ENCODE data around the gene PLXDC2.

Gene PLXDC2

GRCh38 chr10:19775296-19775695 lies 40.9 kb upstream of the PLXDC2 start:
- no peak for DNase-seq
- H2AFZ ChIP-seq (ENCODE audit: low read depth, low read length): no peak overlapping the region
- no peak overlapping the region for H3K27ac ChIP-seq (ENCODE audit: low read length)
- H3K9me3 ChIP-seq (ENCODE audit: insufficient read depth, low read length, severe bottlenecking): no peaks in the 10 kb centered on the region
- H3K27me3 ChIP-seq (ENCODE audit: insufficient read depth, low read length, poor library complexity): no peaks in the 10 kb centered on the region
- no peaks in the 10 kb centered on the region for H3K79me2 ChIP-seq (ENCODE audit: insufficient read depth, low read length)
- no peak overlapping the region for H3K4me3 ChIP-seq (ENCODE audit: low read depth in 1 of 2, low read length in 2 of 2)
- no peaks in the 10 kb centered on the region for H3K4me1 ChIP-seq (ENCODE audit: insufficient read depth, low read length)
- H3K36me3 ChIP-seq (ENCODE audit: insufficient read depth, low read length): no peaks in the 10 kb centered on the region
- no peaks in the 10 kb centered on the region for H4K20me1 ChIP-seq (ENCODE audit: insufficient read depth, low read length)
- TF ChIP-seq EZH2 (IDR thresholded peaks at IDR 0.05; ENCODE audit: borderline replicate concordance, low read depth, low read length, severe bottlenecking) (no peak), CTCF (IDR thresholded peaks at IDR 0.05; ENCODE audit: borderline replicate concordance, extremely low read depth, low read length, poor library complexity, severe bottlenecking) (no peak)
- no peak overlapping the region for H3K4me2 ChIP-seq (ENCODE audit: insufficient read depth, low read length)
- ATAC-seq (ENCODE audit: insufficient read depth, low read depth): no peak
- H3K9ac ChIP-seq (ENCODE audit: low read depth, low read length): no peak overlapping the region

- Histone ChIP-seq H3K27me3 (ENCODE audit: insufficient read depth, low read length, poor library complexity) (no peaks in the 10 kb centered on the region), H3K4me1 (ENCODE audit: insufficient read depth, low read length) (no peaks in the 10 kb centered on the region), H4K20me1 (ENCODE audit: insufficient read depth, low read length) (no peaks in the 10 kb centered on the region), H3K4me2 (ENCODE audit: insufficient read depth, low read length) (no peak overlapping the region), H3K79me2 (ENCODE audit: insufficient read depth, low read length) (no peaks in the 10 kb centered on the region), H3K9ac (ENCODE audit: low read depth, low read length) (no peak overlapping the region), H3K4me3 (ENCODE audit: low read depth in 1 of 2, low read length in 2 of 2) (no peak overlapping the region), H3K27ac (ENCODE audit: low read length) (no peak overlapping the region), H2AFZ (ENCODE audit: low read depth, low read length) (no peak overlapping the region), H3K9me3 (ENCODE audit: insufficient read depth, low read length, severe bottlenecking) (no peaks in the 10 kb centered on the region), H3K36me3 (ENCODE audit: insufficient read depth, low read length) (no peaks in the 10 kb centered on the region)
- DNase-seq (no peak), ATAC-seq (ENCODE audit: insufficient read depth, low read depth) (no peak)
- TF ChIP-seq EZH2 (IDR thresholded peaks at IDR 0.05; ENCODE audit: borderline replicate concordance, low read depth, low read length, severe bottlenecking) (no peak), CTCF (IDR thresholded peaks at IDR 0.05; ENCODE audit: borderline replicate concordance, extremely low read depth, low read length, poor library complexity, severe bottlenecking) (no peak)
Measured at GRCh38 chr10:19777806-19778205, 38.4 kb upstream of the PLXDC2 start.

- Histone ChIP-seq H3K79me2 (ENCODE audit: insufficient read depth, low read length) (no peaks in the 10 kb centered on the region), H2AFZ (ENCODE audit: low read depth, low read length) (no peak overlapping the region), H3K9ac (ENCODE audit: low read depth, low read length) (no peak overlapping the region), H3K27me3 (ENCODE audit: insufficient read depth, low read length, poor library complexity) (no peaks in the 10 kb centered on the region), H3K4me3 (ENCODE audit: low read depth in 1 of 2, low read length in 2 of 2) (no peak overlapping the region), H3K4me2 (ENCODE audit: insufficient read depth, low read length) (no peak overlapping the region), H3K27ac (ENCODE audit: low read length) (no peak overlapping the region), H3K9me3 (ENCODE audit: insufficient read depth, low read length, severe bottlenecking) (no peaks in the 10 kb centered on the region), H3K4me1 (ENCODE audit: insufficient read depth, low read length) (no peaks in the 10 kb centered on the region), H4K20me1 (ENCODE audit: insufficient read depth, low read length) (no peaks in the 10 kb centered on the region), H3K36me3 (ENCODE audit: insufficient read depth, low read length) (no peaks in the 10 kb centered on the region)
- no peak for TF ChIP-seq CTCF (IDR thresholded peaks at IDR 0.05; ENCODE audit: borderline replicate concordance, extremely low read depth, low read length, poor library complexity, severe bottlenecking)
- no peak for TF ChIP-seq EZH2 (IDR thresholded peaks at IDR 0.05; ENCODE audit: borderline replicate concordance, low read depth, low read length, severe bottlenecking)
- DNase-seq (no peak), ATAC-seq (ENCODE audit: insufficient read depth, low read depth) (no peak)
Measured at GRCh38 chr10:19778996-19779395, 37.2 kb upstream of the PLXDC2 start.

All from DND-41 (cell line).